BJ (cell line): Measurements from ENCODE around the gene LRRN1. TPM values are rescaled to one million over a fixed set of nuclear protein-coding genes. Genes with fewer than 3 reads are reported as not detected.

ENCODE experiments used
- CTCF ChIA-PET: fragments of 350-600 bp; formaldehyde crosslinking; extraction: SDS; loops from one replicate; lab custom pipeline; 2021; ENCODE audit warnings: antibody characterized with exemption, inconsistent platforms; lab: Yijun Ruan, JAX
- POLR2A ChIA-PET: fragments of 300-600 bp; sonication (Branson Sonifier 250); formaldehyde crosslinking; extraction: SDS; loops from one replicate; lab custom pipeline; 2021; ENCODE audit warnings: antibody characterized with exemption; lab: Charles Lee
- DNase-seq: peaks from one replicate; pipeline ENCODE4 v3.0.0-alpha.2; 2011; ENCODE audit warnings: low read depth
- H3K27me3 ChIP-seq: 2 replicates; pipeline ENCODE4 v1.6.0; 2011; ENCODE audit warnings: low read length; ENCODE audit not compliant: control insufficient read depth, insufficient read depth
- H3K36me3 ChIP-seq: 2 replicates; pipeline ENCODE4 v1.5.1; 2011; ENCODE audit warnings: low read length; ENCODE audit not compliant: control insufficient read depth, insufficient read depth
- H3K4me3 ChIP-seq: 2 replicates; pipeline ENCODE4 v1.5.1; 2011; ENCODE audit warnings: low read depth, mild to moderate bottlenecking, control low read depth, low read length
- polyA plus RNA-seq: library from polyadenylated mRNA; depleted of rRNA; stranded (reverse); fragments of >200 nt; gene quantifications from 2 replicates; pipeline ENCODE4 v1.2.3, GENCODE V29; 2011
- TF ChIP-seq, protein P1 (sequence below): IDR thresholded peaks from 2 replicates; pipeline ENCODE4 v1.5.1; 2011; ENCODE audit warnings: low read depth, mild to moderate bottlenecking, control low read depth, inconsistent platforms, low read length, moderate library complexity; ENCODE audit not compliant: insufficient read depth

LRRN1 gene
- polyA plus RNA-seq, 1 experiment = not detected

DNA sequence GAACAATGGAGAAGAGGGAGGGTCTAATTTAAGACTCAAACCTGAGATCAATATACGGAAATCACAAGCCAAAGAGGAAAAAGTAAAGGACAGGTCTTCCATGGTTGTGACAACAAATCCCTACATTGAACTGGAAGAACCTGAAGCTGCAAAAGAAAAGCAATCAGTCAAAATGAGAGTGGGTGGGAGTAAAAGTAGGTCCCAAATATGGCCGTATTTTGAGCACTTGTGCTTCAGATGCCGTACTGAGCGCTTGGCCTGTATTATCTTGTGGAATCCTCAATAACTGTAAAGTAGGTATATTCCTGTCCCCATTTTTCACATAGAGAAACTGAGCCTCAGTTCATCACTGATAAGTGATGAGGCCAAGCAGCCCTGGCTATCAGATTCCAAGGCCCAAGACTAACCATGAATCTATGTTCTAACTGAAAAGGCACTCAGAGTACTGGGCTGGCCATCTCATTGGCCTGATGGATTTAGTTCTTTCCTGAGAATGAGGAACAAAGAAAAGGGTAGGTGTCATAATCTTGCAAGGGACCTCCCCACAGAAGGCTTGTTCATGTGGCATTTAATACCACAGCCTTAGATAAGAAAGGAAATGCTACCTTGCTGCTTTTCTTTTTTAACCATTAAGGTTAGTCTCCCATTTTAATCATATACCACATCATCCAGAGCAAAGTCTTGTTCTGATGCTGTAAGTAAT lies 52.5 kb downstream of the LRRN1 start:
- no peaks in the 10 kb centered on the region for H3K27me3 ChIP-seq
- ChIA-PET CTCF (no interaction called here), POLR2A (no interaction called here)
- no peaks in the 10 kb centered on the region for H3K36me3 ChIP-seq
- no peak overlapping the region for H3K4me3 ChIP-seq
- DNase-seq = no peak
- TF ChIP-seq, protein P1, sequence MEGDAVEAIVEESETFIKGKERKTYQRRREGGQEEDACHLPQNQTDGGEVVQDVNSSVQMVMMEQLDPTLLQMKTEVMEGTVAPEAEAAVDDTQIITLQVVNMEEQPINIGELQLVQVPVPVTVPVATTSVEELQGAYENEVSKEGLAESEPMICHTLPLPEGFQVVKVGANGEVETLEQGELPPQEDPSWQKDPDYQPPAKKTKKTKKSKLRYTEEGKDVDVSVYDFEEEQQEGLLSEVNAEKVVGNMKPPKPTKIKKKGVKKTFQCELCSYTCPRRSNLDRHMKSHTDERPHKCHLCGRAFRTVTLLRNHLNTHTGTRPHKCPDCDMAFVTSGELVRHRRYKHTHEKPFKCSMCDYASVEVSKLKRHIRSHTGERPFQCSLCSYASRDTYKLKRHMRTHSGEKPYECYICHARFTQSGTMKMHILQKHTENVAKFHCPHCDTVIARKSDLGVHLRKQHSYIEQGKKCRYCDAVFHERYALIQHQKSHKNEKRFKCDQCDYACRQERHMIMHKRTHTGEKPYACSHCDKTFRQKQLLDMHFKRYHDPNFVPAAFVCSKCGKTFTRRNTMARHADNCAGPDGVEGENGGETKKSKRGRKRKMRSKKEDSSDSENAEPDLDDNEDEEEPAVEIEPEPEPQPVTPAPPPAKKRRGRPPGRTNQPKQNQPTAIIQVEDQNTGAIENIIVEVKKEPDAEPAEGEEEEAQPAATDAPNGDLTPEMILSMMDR = no peak

DNA sequence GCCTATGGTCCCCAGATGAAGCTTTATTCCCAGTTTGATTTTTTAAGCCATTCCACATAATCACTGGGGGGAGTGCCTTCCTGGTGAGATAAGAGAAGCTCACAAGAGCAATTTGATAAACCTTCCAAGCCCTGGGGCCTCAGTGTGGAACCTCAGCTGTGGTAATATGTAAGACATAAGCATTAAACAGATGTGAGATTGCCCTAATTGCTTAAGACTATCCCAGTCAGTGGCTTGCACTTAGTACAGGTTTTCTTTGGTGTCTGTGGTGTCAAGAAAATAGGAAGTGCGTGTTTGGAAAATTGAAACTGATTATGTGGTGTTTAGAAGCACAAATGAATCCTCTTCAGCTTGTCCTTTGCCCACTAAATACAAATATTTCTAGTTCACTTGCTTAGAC lies 54.3 kb downstream of the LRRN1 start:
- no peak overlapping the region for H3K4me3 ChIP-seq
- no peaks in the 10 kb centered on the region for H3K36me3 ChIP-seq
- DNase-seq = no peak
- TF ChIP-seq, protein P1 = no peak
- CTCF ChIA-PET = no interaction called here
- POLR2A ChIA-PET = no interaction called here
- H3K27me3 ChIP-seq = no peaks in the 10 kb centered on the region

DNA sequence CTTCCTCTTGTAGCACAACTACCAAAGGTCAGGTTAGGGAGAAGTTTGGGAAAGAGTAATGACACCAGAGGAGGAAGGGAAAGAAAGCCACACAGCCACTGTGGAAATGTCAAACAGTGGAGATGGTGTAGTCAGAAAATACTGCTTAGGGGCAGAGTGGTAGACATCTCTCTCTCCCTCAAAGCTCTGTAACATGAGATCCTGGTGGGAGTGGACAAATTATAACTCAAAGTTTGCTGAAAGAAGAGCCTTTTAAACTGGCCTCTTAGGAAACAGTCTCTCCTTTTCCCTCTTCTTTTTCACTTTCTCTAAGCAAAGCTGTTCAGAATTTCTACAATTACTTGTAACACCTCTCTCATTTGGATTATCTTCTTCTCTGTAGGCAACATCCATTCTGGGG lies 55.8 kb downstream of the LRRN1 start:
- Histone ChIP-seq H3K4me3 (no peak overlapping the region), H3K36me3 (no peaks in the 10 kb centered on the region), H3K27me3 (no peaks in the 10 kb centered on the region)
- TF ChIP-seq, protein P1 = no peak
- POLR2A ChIA-PET = no interaction called here
- CTCF ChIA-PET = no interaction called here
- DNase-seq = no peak

DNA sequence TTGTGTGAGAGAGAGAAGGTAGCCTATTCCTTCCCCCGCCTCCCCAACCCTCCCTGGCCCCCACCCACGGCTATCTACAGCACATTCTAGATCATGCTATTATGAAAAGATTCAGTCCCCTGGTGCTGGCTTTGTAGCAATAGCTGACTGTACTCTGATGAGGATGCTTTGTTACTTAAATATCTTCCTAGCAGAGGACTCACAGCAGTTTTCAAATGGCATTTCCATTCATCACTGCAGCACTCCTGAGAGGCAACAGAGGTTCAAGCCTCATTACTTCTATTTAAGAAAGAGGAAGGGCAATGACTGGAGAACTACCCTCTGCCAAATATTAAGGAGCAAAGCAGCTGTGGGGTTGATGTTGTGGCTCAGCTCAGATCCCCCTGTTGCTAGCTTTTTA lies 61.0 kb downstream of the LRRN1 start:
- Histone ChIP-seq H3K27me3 (no peaks in the 10 kb centered on the region), H3K4me3 (no peak overlapping the region), H3K36me3 (no peaks in the 10 kb centered on the region)
- CTCF ChIA-PET = no interaction called here
- POLR2A ChIA-PET = no interaction called here
- DNase-seq = no peak
- TF ChIP-seq, protein P1 = no peak

DNA sequence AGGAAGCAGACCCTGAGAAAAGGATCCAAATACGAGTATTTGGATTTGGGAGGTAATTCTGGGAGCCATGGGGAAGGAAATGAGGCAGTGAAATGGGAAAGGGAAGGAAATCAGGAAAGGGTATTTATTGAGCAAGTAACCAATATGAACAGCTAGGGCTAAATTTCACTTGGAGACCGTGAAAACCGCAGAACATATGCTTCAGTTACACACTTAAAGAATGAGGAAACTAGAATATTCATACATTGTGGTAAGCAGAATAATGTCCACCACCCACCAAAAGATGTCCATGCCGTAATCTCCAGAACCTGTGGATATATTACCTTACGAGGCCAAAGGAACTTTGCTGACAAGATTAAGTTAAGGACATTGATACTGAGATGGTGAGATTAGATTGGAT lies 63.3 kb downstream of the LRRN1 start:
- no peaks in the 10 kb centered on the region for H3K27me3 ChIP-seq
- POLR2A ChIA-PET = no interaction called here
- no peak overlapping the region for H3K4me3 ChIP-seq
- H3K36me3 ChIP-seq = no peaks in the 10 kb centered on the region
- CTCF ChIA-PET = no interaction called here
- TF ChIP-seq, protein P1 = no peak
- no peak for DNase-seq
